Activated CD4-positive, alpha-beta T cell treated with anti-CD3 and anti-CD28 coated beads, Interleukin-10, Interleukin-2, amounts not matched to agents 100 ng/mL and 50 ng/mL, durations not matched to agents 16 hours and 8 hours (primary cell): ENCODE data around the gene MYH14.
A peak's percentile ranks its signal among the peaks of the same experiment; 100 is the strongest.
"Not testable (repeated sequence)": the region's sequence is repeated elsewhere in the genome, so short reads cannot be mapped to it uniquely, and the experiment has no call there.

Source experiments
- DNase-seq: peaks from one replicate; pipeline ENCODE4 v3.0.0-alpha.2; 2020

Gene MYH14

GRCh38 chr19:50337031-50337430 is 133.6 kb downstream of the MYH14 start:
- DNase-seq: not testable (repeated sequence)

- no peak for DNase-seq
Observed at GRCh38 chr19:50340331-50340730, 136.9 kb downstream of the MYH14 start.

GRCh38 chr19:50341091-50341564 is 137.7 kb downstream of the MYH14 start:
- DNase-seq: peak; percentile 66

GRCh38 chr19:50344661-50345318 is 141.4 kb downstream of the MYH14 start:
- DNase-seq: peak; percentile 62

GRCh38 chr19:50347089-50347581 is 143.7 kb downstream of the MYH14 start:
- DNase-seq: peak; percentile 83

- no peak for DNase-seq
Observed at GRCh38 chr19:50349277-50350057, 146.0 kb downstream of the MYH14 start.

GRCh38 chr19:50352242-50352641 is 148.8 kb downstream of the MYH14 start:
- no peak for DNase-seq

GRCh38 chr19:50353487-50353880 is 150.1 kb downstream of the MYH14 start:
- DNase-seq: not testable (repeated sequence)

GRCh38 chr19:50356691-50357177 is 153.3 kb downstream of the MYH14 start:
- DNase-seq: no peak

GRCh38 chr19:50357178-50358100 is 154.0 kb downstream of the MYH14 start:
- DNase-seq: peak; percentile 90

- peak; percentile 85 for DNase-seq
Observed at GRCh38 chr19:50358483-50359327, 155.3 kb downstream of the MYH14 start.

- no peak for DNase-seq
Observed at GRCh38 chr19:50359328-50359818, 156.0 kb downstream of the MYH14 start.
